H1 (cell line): ENCODE data around the gene CLIP4. TPM values are rescaled to one million over a fixed set of nuclear protein-coding genes. Genes with fewer than 3 reads are reported as not detected.

Source experiments
- CTCF ChIA-PET: fragments of 300-600 bp; sonication (Branson Sonifier 250); formaldehyde crosslinking; loops from one replicate; lab custom pipeline; 2021; ENCODE audit not compliant: partially characterized antibody; lab: Charles Lee
- POLR2A ChIA-PET: fragments of 300-600 bp; sonication (Branson Sonifier 250); formaldehyde crosslinking; loops from one replicate; lab custom pipeline; 2021; ENCODE audit warnings: inconsistent platforms; ENCODE audit not compliant: partially characterized antibody; lab: Charles Lee
- DNase-seq, 2 experiments: peaks; one replicate each; pipeline versions ENCODE4 v3.0.0 to v3.0.0-alpha.2; 2010 to 2022; ENCODE audit warnings: low spot score in 2 of 2, low read depth in 1 of 2, mixed read lengths in 1 of 2
- FAIRE-seq: peaks from 2 replicates; lab custom pipeline; 2011; peaks lifted over from hg19 to GRCh38; lab: Jason Lieb, UNC
- H2AFZ ChIP-seq: 2 replicates; pipeline ENCODE4 v1.8.1; 2012; ENCODE audit warnings: low read length, inconsistent platforms
- H2AK5ac ChIP-seq: 2 replicates; pipeline ENCODE4 v1.6.1; 2013; ENCODE audit warnings: low read depth, low read length
- H2BK120ac ChIP-seq: replicated peaks from 2 replicates; pipeline ENCODE3; 2013; ENCODE audit warnings: low read depth, low read length, inconsistent platforms
- H2BK12ac ChIP-seq: 2 replicates; pipeline ENCODE4 v1.6.1; 2013; ENCODE audit warnings: low read depth, low read length
- H2BK15ac ChIP-seq: 2 replicates; pipeline ENCODE4 v1.6.1; 2013; ENCODE audit warnings: low read length
- H2BK20ac ChIP-seq: 2 replicates; pipeline ENCODE4 v1.6.1; 2013; ENCODE audit warnings: low read length
- H2BK5ac ChIP-seq: 2 replicates; pipeline ENCODE4 v1.6.1; 2013; ENCODE audit warnings: low read depth, low read length
- H3K14ac ChIP-seq: 2 replicates; pipeline ENCODE4 v1.6.1; 2013; ENCODE audit warnings: inconsistent platforms; ENCODE audit not compliant: insufficient read length
- H3K18ac ChIP-seq: 2 replicates; pipeline ENCODE4 v1.6.1; 2013; ENCODE audit warnings: low read length; ENCODE audit errors: extremely low read depth
- H3K23ac ChIP-seq: 2 replicates; pipeline ENCODE4 v1.6.1; 2013; ENCODE audit warnings: inconsistent platforms; ENCODE audit not compliant: insufficient read length
- H3K23me2 ChIP-seq: 2 replicates; pipeline ENCODE4 v1.6.1; 2013; ENCODE audit warnings: low read depth, low read length
- H3K27ac ChIP-seq: 2 replicates; pipeline ENCODE4 v1.6.1; 2011; ENCODE audit warnings: low read depth, low read length, inconsistent platforms
- H3K27me3 ChIP-seq, 4 experiments: replicated peaks in 1 of 4; 1 replicate in 1 of 4; 2 replicates in 3 of 4; pipeline versions ENCODE4 v1.6.1 to v1.8.1; 2011 to 2013; ENCODE audit warnings: low read length in 3 of 4, mild to moderate bottlenecking in 3 of 4, inconsistent platforms in 2 of 4, mixed read lengths in 2 of 4, moderate library complexity in 1 of 4; ENCODE audit not compliant: control insufficient read depth in 3 of 4, insufficient read depth in 3 of 4; ENCODE audit errors: extremely low read depth in 1 of 4
- H3K36me3 ChIP-seq, 4 experiments: 2 replicates each; pipeline versions ENCODE4 v1.6.1 to v1.8.1; 2011 to 2013; ENCODE audit warnings: mild to moderate bottlenecking in 4 of 4, low read length in 3 of 4, moderate library complexity in 2 of 4, control low read depth in 1 of 4, inconsistent platforms in 1 of 4; ENCODE audit not compliant: insufficient read depth in 4 of 4, control insufficient read depth in 2 of 4
- H3K4ac ChIP-seq: replicated peaks from 2 replicates; pipeline ENCODE3; 2013; ENCODE audit warnings: low read length, low read depth, mixed read lengths, inconsistent platforms; ENCODE audit not compliant: insufficient read length
- H3K4me1 ChIP-seq, 4 experiments: replicated peaks in 1 of 4; 1 replicate in 1 of 4; 2 replicates in 3 of 4; pipeline versions ENCODE4 v1.6.1 to v1.8.1; 2011 to 2013; ENCODE audit warnings: low read length in 3 of 4, inconsistent platforms in 2 of 4, mixed read lengths in 1 of 4; ENCODE audit not compliant: insufficient read depth in 4 of 4, control insufficient read depth in 3 of 4
- H3K4me2 ChIP-seq, 2 experiments: 2 replicates each; pipeline versions ENCODE4 v1.6.1 to v1.8.1; 2011 to 2013; ENCODE audit warnings: low read depth in 2 of 2, low read length in 2 of 2, control low read depth in 1 of 2, inconsistent platforms in 1 of 2, mild to moderate bottlenecking in 1 of 2; ENCODE audit not compliant: insufficient read depth in 1 of 2
- H3K4me3 ChIP-seq, 4 experiments: fragments of 200-600, 300-600 bp in 1 of 4; sonication (generic), shearing (Covaris generic), sonication (Bioruptor Twin) in 1 of 4; 2 replicates each; pipeline versions ENCODE4 v1.5.1 to v1.8.1; 2011 to 2016; ENCODE audit warnings: low read length in 4 of 4, low read depth in 3 of 4, control low read depth in 2 of 4, inconsistent platforms in 2 of 4, mild to moderate bottlenecking in 2 of 4, mixed read lengths in 1 of 4, moderate library complexity in 1 of 4; ENCODE audit not compliant: insufficient read depth in 2 of 4; ENCODE audit errors: extremely low read depth in 1 of 4
- H3K56ac ChIP-seq: replicated peaks from 2 replicates; pipeline ENCODE3; 2013; ENCODE audit warnings: low read depth, mild to moderate bottlenecking, mixed read lengths, low read length, inconsistent platforms; ENCODE audit not compliant: insufficient read length
- H3K79me1 ChIP-seq: 2 replicates; pipeline ENCODE4 v1.6.1; 2013; ENCODE audit warnings: low read depth, low read length, control low read depth
- H3K79me2 ChIP-seq, 2 experiments: 2 replicates each; pipeline versions ENCODE4 v1.6.1 to v1.8.1; 2012 to 2013; ENCODE audit warnings: low read length in 2 of 2, mild to moderate bottlenecking in 2 of 2, inconsistent platforms in 1 of 2; ENCODE audit not compliant: insufficient read depth in 2 of 2, control insufficient read depth in 1 of 2
- H3K9ac ChIP-seq, 4 experiments: replicated peaks in 1 of 4; 1 replicate in 1 of 4; 2 replicates in 3 of 4; pipeline versions ENCODE4 v1.6.1 to v1.8.1; 2011 to 2013; ENCODE audit warnings: low read depth in 3 of 4, low read length in 3 of 4, control low read depth in 2 of 4, mild to moderate bottlenecking in 2 of 4, moderate library complexity in 2 of 4, inconsistent platforms in 1 of 4; ENCODE audit errors: extremely low read depth in 1 of 4
- H3K9me3 ChIP-seq, 2 experiments: 2 replicates each; pipeline versions ENCODE4 v1.6.1 to v1.8.1; 2012 to 2013; ENCODE audit warnings: mild to moderate bottlenecking in 2 of 2, moderate library complexity in 2 of 2, control low read depth in 1 of 2, inconsistent platforms in 1 of 2, low read depth in 1 of 2, low read length in 1 of 2, mixed read lengths in 1 of 2; ENCODE audit not compliant: insufficient read depth in 2 of 2
- H4K20me1 ChIP-seq, 2 experiments: replicated peaks in 1 of 2; 2 replicates each; pipeline versions ENCODE3 to v1.8.1; 2011 to 2013; ENCODE audit warnings: inconsistent platforms in 2 of 2, low read length in 2 of 2, mild to moderate bottlenecking in 1 of 2; ENCODE audit not compliant: insufficient read depth in 2 of 2, control insufficient read depth in 1 of 2
- H4K5ac ChIP-seq: 2 replicates; pipeline ENCODE4 v1.6.1; 2013; ENCODE audit warnings: low read length, low read depth, mixed read lengths, inconsistent platforms; ENCODE audit not compliant: insufficient read length
- H4K8ac ChIP-seq: 2 replicates; pipeline ENCODE4 v1.8.0; 2013; ENCODE audit warnings: mild to moderate bottlenecking, moderate library complexity, low read length, inconsistent platforms; ENCODE audit not compliant: insufficient read depth; ENCODE audit errors: extremely low read depth
- H4K91ac ChIP-seq: replicated peaks from 2 replicates; pipeline ENCODE3; 2013; ENCODE audit warnings: low read length, mixed read lengths, inconsistent platforms; ENCODE audit not compliant: insufficient read length
- BACH1 ChIP-seq: IDR thresholded peaks from 2 replicates; pipeline ENCODE4 v1.6.1; 2012; ENCODE audit warnings: low read length, improper control_type of control experiment
- SP4 ChIP-seq: IDR thresholded peaks from 2 replicates; pipeline ENCODE4 v1.6.1; 2012; ENCODE audit warnings: low read length, inconsistent platforms
- WGBS, 2 experiments: shearing (Covaris generic) in 1 of 2; methylation state at CpG; one replicate each; pipeline versions ENCODE4 v1.1.6 to v1.1.7; 2013 to 2015; ENCODE audit warnings: low lambda C conversion rate in 2 of 2, mixed read lengths in 2 of 2, inconsistent platforms in 1 of 2, low coverage in 1 of 2, missing lambda C conversion rate in 1 of 2; ENCODE audit not compliant: insufficient replicate concordance in 2 of 2, insufficient coverage in 1 of 2, insufficient read length in 1 of 2; ENCODE audit errors: extremely low coverage in 1 of 2, missing lambda C conversion rate in 1 of 2; 5-methylcytosine and 5-hydroxymethylcytosine counted together
- polyA plus RNA-seq, 7 experiments: library from polyadenylated mRNA; depleted of rRNA in 3 of 7; stranded (reverse) in 5 of 7; unstranded in 2 of 7; fragments of >200 nt in 5 of 7; fragments of 200-250 nt in 2 of 7; gene quantifications; 1 replicate in 5 of 7; 2 replicates in 1 of 7; 4 replicates in 1 of 7; pipeline versions ENCODE4 v1.2.1 to v1.2.3, GENCODE V29; 2011 to 2013; ENCODE audit warnings: missing spikeins in 2 of 7, mixed read lengths in 2 of 7
- total RNA-seq: library from RNA; stranded (reverse); fragmentation: NEBNext Ultra II Directional; extraction: Animal tissue kit (Norgen Biotek cat#: 25700); gene quantifications from 2 replicates; pipeline ENCODE4 v1.2.1, GENCODE V29; 2021

The CLIP4 gene
- total and polyA plus RNA-seq, 2 of the 8 experiments (the other 6 are each of a cell fraction or from before 2014, with no cell fraction given), result 0.08 to 0.09 TPM

GRCh38 chr2:29139731-29140130 lies 24.5 kb downstream of the CLIP4 start:
- no peak overlapping the region for H2AFZ ChIP-seq
- H3K9ac ChIP-seq, result no peak overlapping the region
- TF ChIP-seq SP4 (no peak), BACH1 (no peak)
- 0 out of 4 replicates have a peak, but pooled peaks cover 0 to 3% of the 10 kb centered on the region in 2 experiments for H3K9me3 ChIP-seq
- H3K14ac ChIP-seq, result no peak overlapping the region
- H3K18ac ChIP-seq, result no peak overlapping the region
- no peak overlapping the region for H3K4me2 ChIP-seq
- H4K91ac ChIP-seq, result no peak overlapping the region
- no peaks in the 10 kb centered on the region for H3K79me2 ChIP-seq
- CTCF ChIA-PET, result no interaction called here
- no peak overlapping the region for H2BK120ac ChIP-seq
- no peak overlapping the region for H2BK15ac ChIP-seq
- POLR2A ChIA-PET, result no interaction called here
- no peak overlapping the region for H4K8ac ChIP-seq
- no peaks in the 10 kb centered on the region for H4K20me1 ChIP-seq
- no peak overlapping the region for H2BK5ac ChIP-seq
- no peak for DNase-seq
- H3K36me3 ChIP-seq, result no peaks in the 10 kb centered on the region
- H2AK5ac ChIP-seq, result no peak overlapping the region
- no peaks in the 10 kb centered on the region for H3K23me2 ChIP-seq
- no peak overlapping the region for H3K56ac ChIP-seq
- no peaks in the 10 kb centered on the region for H3K79me1 ChIP-seq
- no peak overlapping the region for H3K23ac ChIP-seq
- no peak overlapping the region for H3K4ac ChIP-seq
- 67% methylated on average over 1 of the region's 1 CpG; no CpG with 5 or more reads in 1 of the 2 experiments for WGBS, 2 experiments
- no peak overlapping the region for H2BK20ac ChIP-seq
- H2BK12ac ChIP-seq, result no peak overlapping the region
- H3K27ac ChIP-seq, result no peak overlapping the region
- no peaks in the 10 kb centered on the region for H3K27me3 ChIP-seq
- H3K4me1 ChIP-seq, result no peaks in the 10 kb centered on the region
- no peak for FAIRE-seq
- H3K4me3 ChIP-seq, result no peak overlapping the region
- no peak overlapping the region for H4K5ac ChIP-seq
